GM23338 (cell line): ENCODE data around the gene POLR2L. TPM values are rescaled to one million over a fixed set of nuclear protein-coding genes. Genes with fewer than 3 reads are reported as not detected.

Source experiments
- POLR2AphosphoS5 ChIP-seq: IDR thresholded peaks from 2 replicates; pipeline ENCODE4 v1.6.1; 2016; ENCODE audit warnings: antibody characterized with exemption, low read depth
- ZNF114 ChIP-seq: fragments of 250-450 bp; sonication (Bioruptor Pico); IDR thresholded peaks from 2 replicates; pipeline ENCODE4 v1.5.0; 2020; ENCODE audit warnings: mild to moderate bottlenecking, moderate library complexity
- polyA plus RNA-seq: library from polyadenylated mRNA; unstranded; fragments of >200 nt; fragmentation: Nextera tagmentation; extraction: Ambion mirVana; gene quantifications from 2 replicates; pipeline ENCODE4 v1.2.1, GENCODE V29; 2016
- total RNA-seq: library from RNA; depleted of rRNA; stranded (reverse); fragments of >200 nt; shearing (Covaris generic); gene quantifications from 2 replicates; pipeline ENCODE4 v1.2.3, GENCODE V29; 2014
- TF ChIP-seq, protein P1 (sequence below), 2 experiments: fragments of 200-600 bp in 1 of 2; sonication (generic) in 1 of 2; conservative IDR thresholded peaks; 2 replicates each; pipeline versions ENCODE4 v1.5.1 to v1.6.1; 2016 to 2017; ENCODE audit warnings: antibody characterized with exemption in 2 of 2, low read depth in 2 of 2, mild to moderate bottlenecking in 2 of 2, moderate library complexity in 1 of 2
- TF ChIP-seq, protein P2 (sequence below): IDR thresholded peaks from 2 replicates; pipeline ENCODE4 v1.6.1; 2016; ENCODE audit warnings: antibody characterized with exemption
- TF ChIP-seq, protein P3 (sequence below): fragments of 250-450 bp; sonication (Bioruptor Pico); IDR thresholded peaks from 2 replicates; pipeline ENCODE4 v1.5.0; 2020; ENCODE audit warnings: mild to moderate bottlenecking, moderate library complexity

Gene POLR2L
- total and polyA plus RNA-seq, 2 experiments from 2014 or later: 32.2 to 369 TPM

DNA sequence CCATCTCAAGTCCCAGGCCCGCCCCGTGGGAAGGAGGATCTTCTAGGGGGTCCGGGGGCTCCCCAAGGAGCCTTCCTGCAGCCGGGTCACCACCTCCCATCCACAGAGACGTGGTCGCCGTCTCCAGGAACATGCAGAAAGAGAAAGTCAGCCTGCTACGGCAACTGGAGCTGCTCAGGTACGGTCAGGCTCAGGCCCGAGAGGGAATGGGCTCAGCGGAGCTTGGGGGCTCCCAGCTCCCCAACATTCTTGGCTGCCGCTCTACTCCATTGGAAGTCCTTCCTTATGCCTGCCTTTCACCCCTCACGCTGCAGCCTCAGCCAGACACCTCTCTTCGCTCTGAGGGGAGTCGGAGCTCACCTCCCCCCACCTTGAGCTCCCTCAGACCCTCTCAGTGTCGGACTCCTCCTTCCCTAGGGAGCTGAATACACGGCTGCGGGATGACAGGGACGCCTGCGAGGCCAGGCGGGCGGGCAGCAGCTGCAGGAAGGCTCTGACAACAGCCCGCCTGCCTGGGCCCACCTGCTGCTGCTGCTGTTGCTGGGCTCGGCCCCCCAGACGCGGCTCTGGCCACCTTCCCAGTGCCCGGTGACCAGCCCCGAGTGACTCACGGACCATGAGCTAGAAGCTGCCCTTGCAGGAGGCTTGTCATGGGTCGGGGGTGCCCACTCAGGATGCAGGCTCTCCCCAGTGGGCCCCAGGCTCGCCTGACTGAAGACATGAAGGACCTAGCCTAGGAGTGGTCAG lies 11.0 kb downstream of the POLR2L start (continued):
- TF ChIP-seq, protein P1, sequence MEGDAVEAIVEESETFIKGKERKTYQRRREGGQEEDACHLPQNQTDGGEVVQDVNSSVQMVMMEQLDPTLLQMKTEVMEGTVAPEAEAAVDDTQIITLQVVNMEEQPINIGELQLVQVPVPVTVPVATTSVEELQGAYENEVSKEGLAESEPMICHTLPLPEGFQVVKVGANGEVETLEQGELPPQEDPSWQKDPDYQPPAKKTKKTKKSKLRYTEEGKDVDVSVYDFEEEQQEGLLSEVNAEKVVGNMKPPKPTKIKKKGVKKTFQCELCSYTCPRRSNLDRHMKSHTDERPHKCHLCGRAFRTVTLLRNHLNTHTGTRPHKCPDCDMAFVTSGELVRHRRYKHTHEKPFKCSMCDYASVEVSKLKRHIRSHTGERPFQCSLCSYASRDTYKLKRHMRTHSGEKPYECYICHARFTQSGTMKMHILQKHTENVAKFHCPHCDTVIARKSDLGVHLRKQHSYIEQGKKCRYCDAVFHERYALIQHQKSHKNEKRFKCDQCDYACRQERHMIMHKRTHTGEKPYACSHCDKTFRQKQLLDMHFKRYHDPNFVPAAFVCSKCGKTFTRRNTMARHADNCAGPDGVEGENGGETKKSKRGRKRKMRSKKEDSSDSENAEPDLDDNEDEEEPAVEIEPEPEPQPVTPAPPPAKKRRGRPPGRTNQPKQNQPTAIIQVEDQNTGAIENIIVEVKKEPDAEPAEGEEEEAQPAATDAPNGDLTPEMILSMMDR (conservative IDR thresholded peaks at IDR 0.05; ENCODE audit: low read depth in 2 of 2): no peak
- TF ChIP-seq POLR2AphosphoS5 (no peak), ZNF114 (CRISPR knock-in tag) (no peak)
- TF ChIP-seq, protein P2, sequence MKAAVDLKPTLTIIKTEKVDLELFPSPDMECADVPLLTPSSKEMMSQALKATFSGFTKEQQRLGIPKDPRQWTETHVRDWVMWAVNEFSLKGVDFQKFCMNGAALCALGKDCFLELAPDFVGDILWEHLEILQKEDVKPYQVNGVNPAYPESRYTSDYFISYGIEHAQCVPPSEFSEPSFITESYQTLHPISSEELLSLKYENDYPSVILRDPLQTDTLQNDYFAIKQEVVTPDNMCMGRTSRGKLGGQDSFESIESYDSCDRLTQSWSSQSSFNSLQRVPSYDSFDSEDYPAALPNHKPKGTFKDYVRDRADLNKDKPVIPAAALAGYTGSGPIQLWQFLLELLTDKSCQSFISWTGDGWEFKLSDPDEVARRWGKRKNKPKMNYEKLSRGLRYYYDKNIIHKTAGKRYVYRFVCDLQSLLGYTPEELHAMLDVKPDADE: no peak
- TF ChIP-seq, protein P3, sequence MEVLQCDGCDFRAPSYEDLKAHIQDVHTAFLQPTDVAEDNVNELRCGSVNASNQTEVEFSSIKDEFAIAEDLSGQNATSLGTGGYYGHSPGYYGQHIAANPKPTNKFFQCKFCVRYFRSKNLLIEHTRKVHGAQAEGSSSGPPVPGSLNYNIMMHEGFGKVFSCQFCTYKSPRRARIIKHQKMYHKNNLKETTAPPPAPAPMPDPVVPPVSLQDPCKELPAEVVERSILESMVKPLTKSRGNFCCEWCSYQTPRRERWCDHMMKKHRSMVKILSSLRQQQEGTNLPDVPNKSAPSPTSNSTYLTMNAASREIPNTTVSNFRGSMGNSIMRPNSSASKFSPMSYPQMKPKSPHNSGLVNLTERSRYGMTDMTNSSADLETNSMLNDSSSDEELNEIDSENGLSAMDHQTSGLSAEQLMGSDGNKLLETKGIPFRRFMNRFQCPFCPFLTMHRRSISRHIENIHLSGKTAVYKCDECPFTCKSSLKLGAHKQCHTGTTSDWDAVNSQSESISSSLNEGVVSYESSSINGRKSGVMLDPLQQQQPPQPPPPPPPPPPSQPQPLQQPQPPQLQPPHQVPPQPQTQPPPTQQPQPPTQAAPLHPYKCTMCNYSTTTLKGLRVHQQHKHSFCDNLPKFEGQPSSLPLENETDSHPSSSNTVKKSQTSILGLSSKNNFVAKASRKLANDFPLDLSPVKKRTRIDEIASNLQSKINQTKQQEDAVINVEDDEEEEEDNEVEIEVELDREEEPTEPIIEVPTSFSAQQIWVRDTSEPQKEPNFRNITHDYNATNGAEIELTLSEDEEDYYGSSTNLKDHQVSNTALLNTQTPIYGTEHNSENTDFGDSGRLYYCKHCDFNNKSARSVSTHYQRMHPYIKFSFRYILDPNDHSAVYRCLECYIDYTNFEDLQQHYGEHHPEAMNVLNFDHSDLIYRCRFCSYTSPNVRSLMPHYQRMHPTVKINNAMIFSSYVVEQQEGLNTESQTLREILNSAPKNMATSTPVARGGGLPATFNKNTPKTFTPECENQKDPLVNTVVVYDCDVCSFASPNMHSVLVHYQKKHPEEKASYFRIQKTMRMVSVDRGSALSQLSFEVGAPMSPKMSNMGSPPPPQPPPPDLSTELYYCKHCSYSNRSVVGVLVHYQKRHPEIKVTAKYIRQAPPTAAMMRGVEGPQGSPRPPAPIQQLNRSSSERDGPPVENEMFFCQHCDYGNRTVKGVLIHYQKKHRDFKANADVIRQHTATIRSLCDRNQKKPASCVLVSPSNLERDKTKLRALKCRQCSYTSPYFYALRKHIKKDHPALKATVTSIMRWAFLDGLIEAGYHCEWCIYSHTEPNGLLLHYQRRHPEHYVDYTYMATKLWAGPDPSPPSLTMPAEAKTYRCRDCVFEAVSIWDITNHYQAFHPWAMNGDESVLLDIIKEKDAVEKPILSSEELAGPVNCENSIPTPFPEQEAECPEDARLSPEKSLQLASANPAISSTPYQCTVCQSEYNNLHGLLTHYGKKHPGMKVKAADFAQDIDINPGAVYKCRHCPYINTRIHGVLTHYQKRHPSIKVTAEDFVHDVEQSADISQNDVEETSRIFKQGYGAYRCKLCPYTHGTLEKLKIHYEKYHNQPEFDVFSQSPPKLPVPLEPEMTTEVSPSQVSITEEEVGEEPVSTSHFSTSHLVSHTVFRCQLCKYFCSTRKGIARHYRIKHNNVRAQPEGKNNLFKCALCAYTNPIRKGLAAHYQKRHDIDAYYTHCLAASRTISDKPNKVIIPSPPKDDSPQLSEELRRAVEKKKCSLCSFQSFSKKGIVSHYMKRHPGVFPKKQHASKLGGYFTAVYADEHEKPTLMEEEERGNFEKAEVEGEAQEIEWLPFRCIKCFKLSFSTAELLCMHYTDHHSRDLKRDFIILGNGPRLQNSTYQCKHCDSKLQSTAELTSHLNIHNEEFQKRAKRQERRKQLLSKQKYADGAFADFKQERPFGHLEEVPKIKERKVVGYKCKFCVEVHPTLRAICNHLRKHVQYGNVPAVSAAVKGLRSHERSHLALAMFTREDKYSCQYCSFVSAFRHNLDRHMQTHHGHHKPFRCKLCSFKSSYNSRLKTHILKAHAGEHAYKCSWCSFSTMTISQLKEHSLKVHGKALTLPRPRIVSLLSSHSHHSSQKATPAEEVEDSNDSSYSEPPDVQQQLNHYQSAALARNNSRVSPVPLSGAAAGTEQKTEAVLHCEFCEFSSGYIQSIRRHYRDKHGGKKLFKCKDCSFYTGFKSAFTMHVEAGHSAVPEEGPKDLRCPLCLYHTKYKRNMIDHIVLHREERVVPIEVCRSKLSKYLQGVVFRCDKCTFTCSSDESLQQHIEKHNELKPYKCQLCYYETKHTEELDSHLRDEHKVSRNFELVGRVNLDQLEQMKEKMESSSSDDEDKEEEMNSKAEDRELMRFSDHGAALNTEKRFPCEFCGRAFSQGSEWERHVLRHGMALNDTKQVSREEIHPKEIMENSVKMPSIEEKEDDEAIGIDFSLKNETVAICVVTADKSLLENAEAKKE (CRISPR knock-in tag): no peak
